ENCODE measurements around the gene PRKCD. TPM values are rescaled to one million over a fixed set of nuclear protein-coding genes. Genes with fewer than 3 reads are reported as not detected.

PRKCD gene
- total and polyA plus RNA-seq, 7 donors: 3.5 to 169 (median 12.1) TPM

GRCh38 chr3:53223541-53223966, 62.5 kb downstream of the PRKCD start:
- peaks cover 38 to 62% (median 52%) of the 10 kb centered on the region in 4 donors for H3K36me3 ChIP-seq
- H3K4me1 ChIP-seq: peaks cover 0 to 3% (median 0%) of the 10 kb centered on the region in 4 donors
- whole genome bisulfite sequencing, 2 donors: 91 to 93% methylated on average over 9 of the region's 9 CpGs
- H3K27ac ChIP-seq: peak overlapping the region in 1 of 4 donors; percentile 18
- DNase-seq: no peak
- H3K9me3 ChIP-seq: no peaks in the 10 kb centered on the region
- no peak overlapping the region for H3K4me3 ChIP-seq
- H3K27me3 ChIP-seq: no peaks in the 10 kb centered on the region
- intact Hi-C loops (cut with DNase I): loop anchor here (5.0 to 10.0 kb wide), 3 partner anchors 79 to 489 kb away; partner anchors contain the start of gene DCP1A
- TF ChIP-seq POLR2A (IDR thresholded peaks at IDR 0.05): no peak
- TF ChIP-seq EP300 (IDR thresholded peaks at IDR 0.05): no peak
- no peak for TF ChIP-seq POLR2AphosphoS5 (IDR thresholded peaks at IDR 0.05)

DNA sequence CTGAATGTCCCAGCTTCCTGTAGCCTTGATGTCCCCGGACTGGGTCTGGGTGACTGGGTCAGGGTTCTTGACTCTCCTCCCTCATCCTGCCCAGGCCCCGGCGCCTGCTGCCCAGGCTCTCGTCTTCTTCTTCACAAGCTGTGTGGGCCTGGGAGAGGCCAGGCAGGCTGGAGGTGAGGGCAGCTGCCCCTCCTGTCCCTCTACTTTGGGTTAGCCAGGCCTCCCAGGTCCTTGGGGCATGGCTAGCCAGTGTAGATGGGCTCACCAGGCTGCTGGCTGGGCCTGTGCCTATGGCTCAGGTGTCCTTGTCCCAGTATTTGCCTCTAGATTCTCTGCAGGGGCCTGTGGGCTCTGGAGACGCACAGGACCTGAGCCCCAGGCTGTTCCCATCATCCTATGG, 63.0 kb downstream of the PRKCD start:
- Histone ChIP-seq H3K36me3 (peaks cover 42 to 67% (median 56%) of the 10 kb centered on the region in 4 donors), H3K9me3 (no peaks in the 10 kb centered on the region), H3K4me1 (peaks cover 0 to 3% (median 0%) of the 10 kb centered on the region in 4 donors), H3K27ac (no peak overlapping the region), H3K4me3 (no peak overlapping the region), H3K27me3 (no peaks in the 10 kb centered on the region)
- WGBS, 2 donors: 91 to 93% methylated on average over 5 of the region's 5 CpGs
- intact Hi-C loops (cut with DNase I): loop anchor here (5.0 to 10.0 kb wide), 3 partner anchors 78 to 488 kb away; partner anchors contain the start of gene DCP1A
- TF ChIP-seq EP300 (IDR thresholded peaks at IDR 0.05): no peak
- TF ChIP-seq CTCF (IDR thresholded peaks at IDR 0.05): no peak
- no peak for TF ChIP-seq POLR2A (IDR thresholded peaks at IDR 0.05)
- no peak for TF ChIP-seq POLR2AphosphoS5 (IDR thresholded peaks at IDR 0.05)
- DNase-seq: no peak

GRCh38 chr3:53224536-53224935, 63.5 kb downstream of the PRKCD start:
- Histone ChIP-seq H3K27ac (no peak overlapping the region), H3K36me3 (peaks cover 45 to 72% (median 61%) of the 10 kb centered on the region in 4 donors), H3K4me3 (no peak overlapping the region), H3K4me1 (peaks cover 0 to 3% (median 0%) of the 10 kb centered on the region in 4 donors), H3K9me3 (no peaks in the 10 kb centered on the region), H3K27me3 (no peaks in the 10 kb centered on the region)
- DNase-seq: no peak
- WGBS, 2 donors: 84 to 86% methylated on average over 5 of the region's 5 CpGs
- TF ChIP-seq EP300 (IDR thresholded peaks at IDR 0.05) (no peak), POLR2AphosphoS5 (IDR thresholded peaks at IDR 0.05) (peak in 1 of 4 donors; percentile 3), CTCF (IDR thresholded peaks at IDR 0.05) (no peak), POLR2A (IDR thresholded peaks at IDR 0.05) (no peak)
- intact Hi-C loops (cut with DNase I): loop anchor here (5.0 to 10.0 kb wide), 3 partner anchors 78 to 488 kb away; partner anchors contain the start of gene DCP1A

DNA sequence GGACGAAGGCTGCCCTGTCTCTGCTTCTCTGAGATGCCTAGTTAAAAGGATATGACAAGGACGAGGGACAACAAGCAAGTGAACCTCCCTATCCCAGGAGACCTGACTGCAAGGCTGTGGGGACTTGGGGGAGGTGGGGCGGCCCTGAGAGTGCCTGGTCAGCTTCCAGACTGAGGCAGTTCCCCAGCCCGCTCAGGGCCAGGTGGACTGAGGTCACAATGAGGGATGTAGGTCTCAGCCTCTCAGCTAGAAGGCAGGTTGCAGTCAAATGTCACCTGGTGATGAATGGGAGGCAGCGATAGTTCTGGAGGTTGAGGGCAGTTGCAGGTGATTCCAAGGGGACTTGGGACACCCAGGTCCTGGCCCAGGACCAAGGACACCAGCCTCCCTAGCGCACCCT, 64.2 kb downstream of the PRKCD start:
- WGBS, 2 donors: 92 to 93% methylated on average over 6 of the region's 6 CpGs
- no peak for DNase-seq
- no peaks in the 10 kb centered on the region for H3K9me3 ChIP-seq
- TF ChIP-seq POLR2A (IDR thresholded peaks at IDR 0.05) (no peak), EP300 (IDR thresholded peaks at IDR 0.05) (no peak), CTCF (IDR thresholded peaks at IDR 0.05) (no peak), POLR2AphosphoS5 (IDR thresholded peaks at IDR 0.05) (no peak)
- intact Hi-C loops (cut with DNase I): loop anchor here (10.0 kb wide), 1 partner anchor 120 kb away; the partner anchor contains the start of gene DCP1A
- H3K36me3 ChIP-seq: peaks cover 49 to 79% (median 68%) of the 10 kb centered on the region in 4 donors
- H3K27me3 ChIP-seq: no peaks in the 10 kb centered on the region
- no peak overlapping the region for H3K4me3 ChIP-seq
- no peak overlapping the region for H3K27ac ChIP-seq
- H3K4me1 ChIP-seq: peaks cover 0 to 1% (median 0%) of the 10 kb centered on the region in 4 donors

DNA sequence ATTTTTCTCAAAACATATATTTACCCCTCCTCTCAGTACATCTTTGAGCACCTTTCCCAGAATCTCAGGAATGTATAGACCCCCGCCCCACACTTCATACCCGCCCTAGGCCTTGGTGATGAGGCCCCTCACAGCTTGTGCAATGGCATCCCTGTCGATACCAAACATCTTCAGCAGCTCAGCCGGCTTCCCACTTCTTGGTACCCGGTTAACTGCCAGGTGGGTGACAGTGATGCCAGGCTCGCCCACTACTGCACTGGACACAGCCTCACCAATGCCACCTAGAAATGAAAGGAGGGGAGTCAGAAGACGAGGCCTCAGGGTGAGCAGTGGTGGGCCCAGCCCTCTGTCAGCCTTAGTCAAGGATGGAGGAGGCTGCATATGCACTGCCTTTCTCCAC, 64.6 kb downstream of the PRKCD start:
- H3K9me3 ChIP-seq: no peaks in the 10 kb centered on the region
- H3K4me3 ChIP-seq: no peak overlapping the region
- peaks cover 53 to 83% (median 73%) of the 10 kb centered on the region in 4 donors for H3K36me3 ChIP-seq
- 89 to 92% methylated on average over 7 of the region's 7 CpGs for WGBS, 2 donors
- no peak for DNase-seq
- no peaks in the 10 kb centered on the region for H3K4me1 ChIP-seq
- H3K27ac ChIP-seq: no peak overlapping the region
- no peaks in the 10 kb centered on the region for H3K27me3 ChIP-seq
- TF ChIP-seq EP300 (IDR thresholded peaks at IDR 0.05) (no peak), POLR2A (IDR thresholded peaks at IDR 0.05) (no peak), POLR2AphosphoS5 (IDR thresholded peaks at IDR 0.05) (no peak), CTCF (IDR thresholded peaks at IDR 0.05) (no peak)
- intact Hi-C loops (cut with DNase I): loop anchor here (10.0 kb wide), 1 partner anchor 119 kb away; the partner anchor contains the start of gene DCP1A

All from sigmoid colon (tissue), 7 donors.